ENCODE data around the gene TOP1. TPM values are rescaled to one million over a fixed set of nuclear protein-coding genes. Genes with fewer than 3 reads are reported as not detected.

Gene TOP1
- total RNA-seq, 2 donors from 2014 or later, result 78.8 to 82.5 TPM

DNA sequence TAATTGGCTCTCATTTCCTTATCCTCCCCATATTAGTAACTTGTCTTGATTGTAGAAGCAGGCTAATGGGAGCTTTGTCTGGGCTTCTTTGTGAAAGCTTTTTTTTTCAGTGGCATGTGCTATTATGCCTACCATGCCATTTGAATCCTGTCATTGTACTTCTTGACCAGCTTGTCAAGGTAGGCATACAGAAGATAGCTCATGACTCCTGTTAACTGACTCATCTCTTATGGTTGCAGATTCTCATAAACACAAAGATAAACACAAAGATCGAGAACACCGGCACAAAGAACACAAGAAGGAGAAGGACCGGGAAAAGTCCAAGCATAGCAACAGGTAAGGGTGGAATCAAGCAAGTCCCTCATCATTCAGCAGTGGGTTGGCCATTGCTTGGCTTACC, 32.5 kb downstream of the TOP1 start:
- Mint-ChIP-seq H3K27ac (no peak overlapping the region), H3K9me3 (no peaks in the 10 kb centered on the region), H3K4me3 (no peak overlapping the region), H3K36me3 (ENCODE audit: low read depth) (peaks cover 45% of the 10 kb centered on the region), H3K27me3 (ENCODE audit: insufficient read depth) (peaks cover 5% of the 10 kb centered on the region), H3K4me1 (peaks cover 2% of the 10 kb centered on the region)
- H3K36me3 ChIP-seq (ENCODE audit: control insufficient read depth, insufficient read depth, low read length), result peaks cover 59% of the 10 kb centered on the region
- H3K9me3 ChIP-seq (ENCODE audit: control insufficient read depth, low read length), result no peaks in the 10 kb centered on the region
- H3K4me3 ChIP-seq (ENCODE audit: low read length), result no peak overlapping the region
- no peak overlapping the region for H3K9ac ChIP-seq (ENCODE audit: extremely low read depth, low read length, poor library complexity, severe bottlenecking)
- peaks cover 5% of the 10 kb centered on the region for H3K27me3 ChIP-seq (ENCODE audit: control insufficient read depth, insufficient read depth, low read length, poor library complexity, severe bottlenecking)
- TF ChIP-seq CTCF (conservative IDR thresholded peaks at IDR 0.05), result no peak
- H3K27ac ChIP-seq (ENCODE audit: low read depth, low read length), result no peak overlapping the region
- 89 to 97% methylated on average over 3 of the region's 3 CpGs for WGBS, 2 experiments (ENCODE audit: insufficient coverage in 1 of 2, insufficient read length in 1 of 2)
- H3K4me1 ChIP-seq (ENCODE audit: control insufficient read depth, insufficient read depth, low read length), result no peaks in the 10 kb centered on the region
- no peak for DNase-seq

GRCh38 chr20:41063442-41063841, 34.8 kb downstream of the TOP1 start:
- Mint-ChIP-seq H3K27ac (no peak overlapping the region), H3K9me3 (no peaks in the 10 kb centered on the region), H3K4me1 (peaks cover 2% of the 10 kb centered on the region), H3K4me3 (no peak overlapping the region), H3K27me3 (ENCODE audit: insufficient read depth) (no peaks in the 10 kb centered on the region), H3K36me3 (ENCODE audit: low read depth) (peaks cover 58% of the 10 kb centered on the region)
- Histone ChIP-seq H3K4me1 (ENCODE audit: control insufficient read depth, insufficient read depth, low read length) (no peaks in the 10 kb centered on the region), H3K36me3 (ENCODE audit: control insufficient read depth, insufficient read depth, low read length) (peaks cover 68% of the 10 kb centered on the region), H3K9ac (ENCODE audit: extremely low read depth, low read length, poor library complexity, severe bottlenecking) (no peak overlapping the region), H3K4me3 (ENCODE audit: low read length) (no peak overlapping the region), H3K27me3 (ENCODE audit: control insufficient read depth, insufficient read depth, low read length, poor library complexity, severe bottlenecking) (no peaks in the 10 kb centered on the region), H3K9me3 (ENCODE audit: control insufficient read depth, low read length) (no peaks in the 10 kb centered on the region), H3K27ac (ENCODE audit: low read depth, low read length) (no peak overlapping the region)
- DNase-seq, result no peak
- WGBS, 2 experiments (ENCODE audit: insufficient coverage in 1 of 2, insufficient read length in 1 of 2), result 83 to 100% methylated on average over 1 of the region's 1 CpG
- no peak for TF ChIP-seq CTCF (conservative IDR thresholded peaks at IDR 0.05)

GRCh38 chr20:41064377-41064776, 35.8 kb downstream of the TOP1 start:
- H3K4me1 Mint-ChIP-seq, result peaks cover 2% of the 10 kb centered on the region
- no peak overlapping the region for H3K4me3 ChIP-seq (ENCODE audit: low read length)
- H3K27me3 Mint-ChIP-seq (ENCODE audit: insufficient read depth), result no peaks in the 10 kb centered on the region
- peaks cover 76% of the 10 kb centered on the region for H3K36me3 ChIP-seq (ENCODE audit: control insufficient read depth, insufficient read depth, low read length)
- H3K9me3 ChIP-seq (ENCODE audit: control insufficient read depth, low read length), result no peaks in the 10 kb centered on the region
- 96 to 100% methylated on average over 1 of the region's 1 CpG for WGBS, 2 experiments (ENCODE audit: insufficient coverage in 1 of 2, insufficient read length in 1 of 2)
- DNase-seq, result no peak
- no peak overlapping the region for H3K27ac ChIP-seq (ENCODE audit: low read depth, low read length)
- H3K27ac Mint-ChIP-seq, result no peak overlapping the region
- no peak overlapping the region for H3K9ac ChIP-seq (ENCODE audit: extremely low read depth, low read length, poor library complexity, severe bottlenecking)
- H3K9me3 Mint-ChIP-seq, result no peaks in the 10 kb centered on the region
- no peak overlapping the region for H3K4me3 Mint-ChIP-seq
- peaks cover 60% of the 10 kb centered on the region for H3K36me3 Mint-ChIP-seq (ENCODE audit: low read depth)
- no peak for TF ChIP-seq CTCF (conservative IDR thresholded peaks at IDR 0.05)
- no peaks in the 10 kb centered on the region for H3K27me3 ChIP-seq (ENCODE audit: control insufficient read depth, insufficient read depth, low read length, poor library complexity, severe bottlenecking)
- no peaks in the 10 kb centered on the region for H3K4me1 ChIP-seq (ENCODE audit: control insufficient read depth, insufficient read depth, low read length)
